HepG2 (cell line): Measurements from ENCODE around the gene ZFR. TPM values are rescaled to one million over a fixed set of nuclear protein-coding genes. Genes with fewer than 3 reads are reported as not detected.

Source experiments
- CBX2 ChIP-seq, 2 experiments: fragments of 200-600 bp in 1 of 2; sonication (generic); formaldehyde crosslinking in 1 of 2; IDR thresholded peaks; 2 replicates each; pipeline versions ENCODE4 v1.7.0 to v1.8.1; 2018 to 2022; ENCODE audit warnings: low read depth in 2 of 2, low read length in 1 of 2, mild to moderate bottlenecking in 1 of 2, missing genetic modification reagents in 1 of 2
- CBX5 ChIP-seq: sonication (generic); formaldehyde crosslinking; IDR thresholded peaks from 2 replicates; pipeline ENCODE4 v1.4.0; 2020; ENCODE audit warnings: missing genetic modification reagents, borderline replicate concordance
- FIP1L1 ChIP-seq: fragments of 200-400 bp; formaldehyde crosslinking; IDR thresholded peaks from 2 replicates; pipeline ENCODE4 v1.6.1; 2018; ENCODE audit warnings: low read depth, mild to moderate bottlenecking, low read length, moderate library complexity, borderline replicate concordance; ENCODE audit not compliant: insufficient read depth
- GMEB1 ChIP-seq: sonication (generic); formaldehyde crosslinking; IDR thresholded peaks from 2 replicates; pipeline ENCODE4 v1.5.1; 2020; ENCODE audit warnings: missing genetic modification reagents, mild to moderate bottlenecking, borderline replicate concordance
- HOMEZ ChIP-seq: IDR thresholded peaks from 2 replicates; pipeline ENCODE4 v1.6.1; 2016; ENCODE audit warnings: low read depth
- HOXA3 ChIP-seq: sonication (generic); formaldehyde crosslinking; IDR thresholded peaks from 2 replicates; pipeline ENCODE4 v1.5.0; 2020; ENCODE audit warnings: missing genetic modification reagents
- KAT2B ChIP-seq: fragments of 150-350 bp; IDR thresholded peaks from 2 replicates; pipeline ENCODE4 v1.6.1; 2014; ENCODE audit warnings: low read depth, low read length, borderline replicate concordance
- KMT2A ChIP-seq: sonication (generic); formaldehyde crosslinking; IDR thresholded peaks from 2 replicates; pipeline ENCODE4 v1.4.0; 2020; ENCODE audit warnings: missing genetic modification reagents
- MAZ ChIP-seq, 2 experiments: sonication (generic) in 1 of 2; formaldehyde crosslinking in 1 of 2; IDR thresholded peaks; 2 replicates each; pipeline versions ENCODE4 v1.5.0 to v1.6.1; 2012 to 2020; ENCODE audit warnings: low read depth in 2 of 2, mild to moderate bottlenecking in 2 of 2, borderline replicate concordance in 1 of 2, improper control_type of control experiment in 1 of 2, low read length in 1 of 2, missing genetic modification reagents in 1 of 2, moderate library complexity in 1 of 2
- MLXIP ChIP-seq: sonication (generic); formaldehyde crosslinking; IDR thresholded peaks from 2 replicates; pipeline ENCODE4 v1.9.0; 2021; ENCODE audit warnings: missing genetic modification reagents, borderline replicate concordance
- THAP11 ChIP-seq: IDR thresholded peaks from 2 replicates; pipeline ENCODE4 v1.6.1; 2016; ENCODE audit warnings: missing biosample characterization, missing genetic modification reagents
- ZNF143 ChIP-seq: sonication (generic); formaldehyde crosslinking; IDR thresholded peaks from 2 replicates; pipeline ENCODE4 v1.4.0; 2020; ENCODE audit warnings: missing genetic modification reagents
- ZNF468 ChIP-seq: sonication (generic); formaldehyde crosslinking; IDR thresholded peaks from 2 replicates; pipeline ENCODE4 v1.8.0; 2022; ENCODE audit warnings: mild to moderate bottlenecking, moderate library complexity, missing genetic modification reagents
- ZNF574 ChIP-seq: sonication (generic); formaldehyde crosslinking; IDR thresholded peaks from 2 replicates; pipeline ENCODE4 v1.4.0; 2020; ENCODE audit warnings: missing genetic modification reagents
- ZNF777 ChIP-seq: sonication (generic); formaldehyde crosslinking; IDR thresholded peaks from 2 replicates; pipeline ENCODE4 v1.4.0; 2020; ENCODE audit warnings: missing genetic modification reagents
- ZNF800 ChIP-seq: sonication (generic); formaldehyde crosslinking; IDR thresholded peaks from 2 replicates; pipeline ENCODE4 v1.4.0; 2020; ENCODE audit warnings: missing genetic modification reagents
- polyA plus RNA-seq, 8 experiments: library from polyadenylated mRNA; depleted of rRNA in 3 of 8; stranded (reverse) in 7 of 8; unstranded in 1 of 8; fragments of >200 nt; fragmentation: Illumina TruSeq in 4 of 8; extraction: Trizol in 4 of 8; gene quantifications; 2 replicates each; pipeline versions ENCODE4 v1.2.1 to v1.2.3, GENCODE V29; 2011 to 2016; ENCODE audit warnings: low read depth in 4 of 8, missing spikeins in 1 of 8, mixed read lengths in 1 of 8; ENCODE audit not compliant: insufficient read depth in 1 of 8
- total RNA-seq, 5 experiments: library from RNA; depleted of rRNA; stranded (reverse); fragments of >200 nt; fragmentation: Illumina TruSeq; extraction: Trizol; gene quantifications; 2 replicates each; pipeline ENCODE4 v1.2.3, GENCODE V29; 2016; ENCODE audit warnings: low read depth in 1 of 5

The ZFR gene
- total and polyA plus RNA-seq, 2 of the 13 experiments (the other 11 are each of a cell fraction or from before 2014, with no cell fraction given), result 89.0 to 92.8 TPM

- TF ChIP-seq KAT2B (no peak), MLXIP (no peak), CBX2 (IDR thresholded peaks at IDR 0.05; ENCODE audit: low read depth, low read length) (no peak), CBX2 (CRISPR knock-in tag; IDR thresholded peaks at IDR 0.05; ENCODE audit: low read depth) (no peak), HOXA3 (CRISPR knock-in tag) (peak; percentile 40), ZNF468 (0 out of 2 replicates have a peak, but pooled peaks have one; percentile 70), GMEB1 (no peak), HOMEZ (CRISPR knock-in tag) (peak; percentile 84), KMT2A (CRISPR knock-in tag) (peak; percentile 28; the same call in 1 of the 2 replicates), ZNF800 (CRISPR knock-in tag) (no peak), MAZ (IDR thresholded peaks at IDR 0.05; ENCODE audit: borderline replicate concordance, low read depth, low read length) (no peak), MAZ (CRISPR knock-in tag; IDR thresholded peaks at IDR 0.05; ENCODE audit: low read depth) (peak; percentile 69), FIP1L1 (no peak), ZNF143 (CRISPR knock-in tag) (no peak), ZNF777 (CRISPR knock-in tag) (0 out of 2 replicates have a peak, but pooled peaks have one; percentile 25), THAP11 (CRISPR knock-in tag) (peak; percentile 21; the same call in 1 of the 2 replicates), ZNF574 (CRISPR knock-in tag) (0 out of 2 replicates have a peak, but pooled peaks have one; percentile 33), CBX5 (CRISPR knock-in tag) (no peak)
Measured at GRCh38 chr5:32312595-32313332, 131.8 kb downstream of the ZFR start, which contains the start of gene MTMR12 (continued).
